Measurements from ENCODE around the gene SARDH.

SARDH gene

DNA sequence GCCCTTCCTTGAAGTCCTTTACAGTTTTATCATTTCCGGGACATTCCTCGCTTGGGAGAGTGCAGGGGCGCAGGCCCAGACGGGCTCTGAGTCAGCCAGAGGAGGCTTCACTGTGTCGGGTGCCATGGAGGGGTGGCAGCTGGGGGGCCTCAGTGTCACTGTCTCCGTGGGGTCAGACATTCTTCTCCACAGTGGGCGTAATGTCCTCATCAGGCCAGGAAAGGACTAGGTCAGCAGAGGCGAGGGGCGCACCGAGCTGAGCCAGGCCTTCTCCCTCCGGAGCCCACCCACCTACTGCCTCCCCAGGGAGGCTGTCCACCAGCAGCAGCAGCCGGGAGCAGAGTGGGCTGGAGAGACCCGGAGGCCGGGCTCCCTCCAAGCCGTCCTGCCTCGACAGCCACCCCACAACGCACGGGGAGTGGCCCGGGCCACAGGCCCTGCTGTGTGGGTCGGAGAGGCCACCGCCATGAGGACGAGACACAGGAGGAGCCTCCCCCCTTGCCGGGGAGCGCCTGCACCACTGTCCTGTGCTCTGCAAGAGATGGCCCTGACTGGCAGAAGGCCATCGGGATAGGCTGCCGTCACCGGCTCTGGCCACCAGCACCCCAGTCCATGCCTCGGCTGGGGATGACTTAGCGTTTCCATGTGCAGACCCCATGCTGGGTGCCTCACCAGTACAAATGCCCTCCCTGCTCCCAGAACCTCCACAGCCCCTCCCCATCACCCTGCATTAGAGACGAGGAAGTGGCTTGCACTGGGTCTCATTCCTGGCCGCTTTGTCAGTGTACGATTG is 26.5 kb downstream of the SARDH start:
- Histone ChIP-seq H3K9me3 (ENCODE audit: insufficient read depth, low read length, severe bottlenecking) (no peaks in the 10 kb centered on the region), H3K36me3 (ENCODE audit: insufficient read depth, low read length) (no peaks in the 10 kb centered on the region), H3K79me2 (ENCODE audit: insufficient read depth, low read length) (no peaks in the 10 kb centered on the region), H3K27ac (ENCODE audit: low read length) (no peak overlapping the region), H3K9ac (ENCODE audit: low read depth, low read length) (no peak overlapping the region), H3K27me3 (ENCODE audit: insufficient read depth, low read length, poor library complexity) (no peaks in the 10 kb centered on the region), H3K4me1 (ENCODE audit: insufficient read depth, low read length) (peaks cover 2% of the 10 kb centered on the region; the same call in 1 of the 2 replicates), H4K20me1 (ENCODE audit: insufficient read depth, low read length) (no peaks in the 10 kb centered on the region), H3K4me3 (ENCODE audit: low read depth in 1 of 2, low read length in 2 of 2) (no peak overlapping the region), H3K4me2 (ENCODE audit: insufficient read depth, low read length) (no peak overlapping the region), H2AFZ (ENCODE audit: low read depth, low read length) (no peak overlapping the region)
- ATAC-seq (ENCODE audit: insufficient read depth, low read depth) (no peak), DNase-seq (no peak)
- TF ChIP-seq, protein P1, sequence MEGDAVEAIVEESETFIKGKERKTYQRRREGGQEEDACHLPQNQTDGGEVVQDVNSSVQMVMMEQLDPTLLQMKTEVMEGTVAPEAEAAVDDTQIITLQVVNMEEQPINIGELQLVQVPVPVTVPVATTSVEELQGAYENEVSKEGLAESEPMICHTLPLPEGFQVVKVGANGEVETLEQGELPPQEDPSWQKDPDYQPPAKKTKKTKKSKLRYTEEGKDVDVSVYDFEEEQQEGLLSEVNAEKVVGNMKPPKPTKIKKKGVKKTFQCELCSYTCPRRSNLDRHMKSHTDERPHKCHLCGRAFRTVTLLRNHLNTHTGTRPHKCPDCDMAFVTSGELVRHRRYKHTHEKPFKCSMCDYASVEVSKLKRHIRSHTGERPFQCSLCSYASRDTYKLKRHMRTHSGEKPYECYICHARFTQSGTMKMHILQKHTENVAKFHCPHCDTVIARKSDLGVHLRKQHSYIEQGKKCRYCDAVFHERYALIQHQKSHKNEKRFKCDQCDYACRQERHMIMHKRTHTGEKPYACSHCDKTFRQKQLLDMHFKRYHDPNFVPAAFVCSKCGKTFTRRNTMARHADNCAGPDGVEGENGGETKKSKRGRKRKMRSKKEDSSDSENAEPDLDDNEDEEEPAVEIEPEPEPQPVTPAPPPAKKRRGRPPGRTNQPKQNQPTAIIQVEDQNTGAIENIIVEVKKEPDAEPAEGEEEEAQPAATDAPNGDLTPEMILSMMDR (IDR thresholded peaks at IDR 0.05; ENCODE audit: borderline replicate concordance, extremely low read depth, low read length, poor library complexity, severe bottlenecking) = no peak
- no peak for TF ChIP-seq EZH2 (IDR thresholded peaks at IDR 0.05; ENCODE audit: borderline replicate concordance, low read depth, low read length, severe bottlenecking)

DNA sequence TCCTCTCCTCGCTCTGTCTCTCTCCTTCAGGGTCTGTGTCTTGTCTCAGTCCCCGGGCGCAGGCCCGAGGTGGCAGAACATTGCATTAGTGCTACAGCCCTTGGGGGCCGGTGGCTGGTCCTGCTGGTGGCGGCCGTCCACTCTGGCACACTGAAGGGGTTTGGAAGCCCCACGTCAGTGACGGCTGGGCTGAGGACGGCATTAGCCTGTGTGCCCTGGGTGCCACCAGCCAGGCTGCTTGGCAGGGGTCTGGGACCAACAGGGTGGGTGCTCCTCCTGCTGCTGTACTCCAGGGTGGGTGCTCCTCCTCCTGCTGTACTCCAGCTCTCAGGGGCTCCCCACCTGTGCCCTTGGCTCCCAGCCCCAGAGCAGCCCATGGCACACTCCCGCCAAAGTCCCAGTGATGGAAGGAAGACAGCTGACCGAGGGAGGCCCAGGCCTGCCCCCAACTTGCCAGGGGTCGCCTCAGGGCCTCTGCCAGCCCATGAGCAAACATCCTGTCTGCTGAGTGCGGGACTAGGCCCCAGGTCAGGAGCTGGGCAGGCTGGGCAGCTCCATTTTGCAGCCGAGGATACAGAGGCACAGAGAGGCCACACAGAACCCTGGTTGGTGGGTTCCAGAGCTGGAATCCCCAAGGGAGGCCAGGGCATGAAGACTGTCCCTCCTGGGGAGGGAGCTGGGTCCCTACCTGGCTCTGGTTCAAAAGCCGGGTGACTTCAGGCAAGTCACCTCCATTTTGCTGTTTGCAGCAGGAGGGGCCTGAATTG is 27.3 kb downstream of the SARDH start:
- Histone ChIP-seq H3K79me2 (ENCODE audit: insufficient read depth, low read length) (no peaks in the 10 kb centered on the region), H3K36me3 (ENCODE audit: insufficient read depth, low read length) (no peaks in the 10 kb centered on the region), H3K4me1 (ENCODE audit: insufficient read depth, low read length) (peaks cover 2% of the 10 kb centered on the region; the same call in 1 of the 2 replicates), H3K27me3 (ENCODE audit: insufficient read depth, low read length, poor library complexity) (no peaks in the 10 kb centered on the region), H3K27ac (ENCODE audit: low read length) (no peak overlapping the region), H3K4me2 (ENCODE audit: insufficient read depth, low read length) (no peak overlapping the region), H3K9ac (ENCODE audit: low read depth, low read length) (no peak overlapping the region), H3K4me3 (ENCODE audit: low read depth in 1 of 2, low read length in 2 of 2) (no peak overlapping the region), H2AFZ (ENCODE audit: low read depth, low read length) (no peak overlapping the region), H4K20me1 (ENCODE audit: insufficient read depth, low read length) (no peaks in the 10 kb centered on the region; the same call in 1 of the 2 replicates), H3K9me3 (ENCODE audit: insufficient read depth, low read length, severe bottlenecking) (no peaks in the 10 kb centered on the region)
- no peak for ATAC-seq (ENCODE audit: insufficient read depth, low read depth)
- no peak for DNase-seq
- no peak for TF ChIP-seq EZH2 (IDR thresholded peaks at IDR 0.05; ENCODE audit: borderline replicate concordance, low read depth, low read length, severe bottlenecking)
- TF ChIP-seq, protein P1 (IDR thresholded peaks at IDR 0.05; ENCODE audit: borderline replicate concordance, extremely low read depth, low read length, poor library complexity, severe bottlenecking) = no peak

DNA sequence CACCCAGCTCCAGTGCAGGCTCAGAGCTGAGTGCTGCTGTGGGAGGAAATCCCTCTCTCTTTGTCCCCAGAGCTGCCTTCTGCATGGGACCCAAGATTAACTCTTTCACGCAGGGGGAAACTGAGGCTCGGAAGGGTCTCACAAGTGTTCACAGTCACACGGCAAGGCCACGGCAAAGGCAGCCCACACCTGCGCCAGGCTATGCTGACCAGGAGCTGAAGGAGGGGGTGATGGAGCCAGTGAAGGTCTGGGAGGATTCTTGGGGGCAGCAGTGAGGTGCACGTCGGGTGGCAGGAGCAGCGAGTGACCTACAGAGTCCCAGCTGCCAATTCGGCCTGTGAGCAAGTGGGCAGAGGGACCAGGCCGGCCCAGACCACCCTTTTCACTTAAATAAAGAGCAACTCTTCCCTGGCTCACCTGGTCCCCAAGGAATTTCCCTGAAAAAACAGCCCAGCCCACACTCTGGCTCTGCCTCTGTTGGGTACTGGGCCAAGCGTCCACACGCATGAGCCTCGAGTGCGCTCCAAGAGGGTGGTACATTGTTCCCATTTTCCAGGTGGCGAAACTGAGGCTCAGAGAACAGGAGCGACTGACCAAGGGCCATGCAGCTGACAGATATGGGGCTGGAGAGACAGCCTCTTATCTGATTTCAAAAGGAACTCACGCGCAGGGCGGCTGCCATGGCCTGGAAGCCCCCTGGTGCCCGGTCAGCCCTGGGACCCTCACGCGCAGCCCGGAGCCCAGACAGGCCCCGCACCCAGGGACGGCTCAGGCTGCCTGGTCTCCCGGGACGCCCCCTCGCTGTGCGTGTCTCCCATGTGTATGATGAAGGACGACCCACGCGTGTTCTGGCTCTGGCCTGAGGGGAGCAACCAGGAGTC is 28.2 kb downstream of the SARDH start:
- Histone ChIP-seq H3K27ac (ENCODE audit: low read length) (no peak overlapping the region), H3K4me2 (ENCODE audit: insufficient read depth, low read length) (no peak overlapping the region), H3K27me3 (ENCODE audit: insufficient read depth, low read length, poor library complexity) (no peaks in the 10 kb centered on the region), H4K20me1 (ENCODE audit: insufficient read depth, low read length) (no peaks in the 10 kb centered on the region; the same call in 1 of the 2 replicates), H3K36me3 (ENCODE audit: insufficient read depth, low read length) (no peaks in the 10 kb centered on the region), H3K9ac (ENCODE audit: low read depth, low read length) (no peak overlapping the region), H2AFZ (ENCODE audit: low read depth, low read length) (no peak overlapping the region), H3K4me3 (ENCODE audit: low read depth in 1 of 2, low read length in 2 of 2) (no peak overlapping the region), H3K9me3 (ENCODE audit: insufficient read depth, low read length, severe bottlenecking) (no peaks in the 10 kb centered on the region), H3K4me1 (ENCODE audit: insufficient read depth, low read length) (peaks cover 2% of the 10 kb centered on the region; the same call in 1 of the 2 replicates), H3K79me2 (ENCODE audit: insufficient read depth, low read length) (no peaks in the 10 kb centered on the region)
- no peak for TF ChIP-seq EZH2 (IDR thresholded peaks at IDR 0.05; ENCODE audit: borderline replicate concordance, low read depth, low read length, severe bottlenecking)
- TF ChIP-seq, protein P1 (IDR thresholded peaks at IDR 0.05; ENCODE audit: borderline replicate concordance, extremely low read depth, low read length, poor library complexity, severe bottlenecking) = no peak
- DNase-seq = no peak
- no peak for ATAC-seq (ENCODE audit: insufficient read depth, low read depth)
